Testis (tissue), 3 donors: Measurements from ENCODE around the gene NASP. TPM values are rescaled to one million over a fixed set of nuclear protein-coding genes. Genes with fewer than 3 reads are reported as not detected.
A peak's percentile ranks its signal among the peaks of the same experiment; 100 is the strongest.

ENCODE experiments used
- DNase-seq: peaks from one replicate; pipeline ENCODE4 v3.0.0-alpha.2; 2019
- H3K27ac ChIP-seq, 2 donors: fragments of 200-600 bp; sonication (generic); one replicate each; pipeline ENCODE4 v1.5.1; 2019
- H3K27me3 ChIP-seq: fragments of 200-600 bp; sonication (generic); one replicate; pipeline ENCODE4 v1.5.1; 2019
- H3K36me3 ChIP-seq: fragments of 200-600 bp; sonication (generic); one replicate; pipeline ENCODE4 v1.5.1; 2017; ENCODE audit warnings: low read depth; ENCODE audit errors: missing control alignments
- H3K4me1 ChIP-seq: fragments of 200-600 bp; sonication (generic); one replicate; pipeline ENCODE4 v1.5.1; 2019
- H3K4me3 ChIP-seq, 2 donors: fragments of 200-600 bp; sonication (generic); one replicate each; pipeline ENCODE4 v1.5.1; 2017 to 2019
- H3K9me3 ChIP-seq: fragments of 200-600 bp; sonication (generic); one replicate; pipeline ENCODE4 v1.5.1; 2017
- POLR2A ChIP-seq: fragments of 450-650 bp; IDR thresholded peaks from one replicate; pipeline ENCODE4 v1.6.1; 2017; ENCODE audit warnings: antibody characterized with exemption, mild to moderate bottlenecking, moderate library complexity
- WGBS, 2 donors: methylation state at CpG; one replicate each; pipeline ENCODE4 v1.1.5; 2018; 5-methylcytosine and 5-hydroxymethylcytosine counted together
- intact Hi-C: fragments of 100-400 bp; cut with DNase I; formaldehyde crosslinking; loops from one replicate; pipeline ENCODE4 v1.15.1; 2023; ENCODE audit warnings: low total_unique reads
- polyA plus RNA-seq: library from polyadenylated mRNA; stranded (reverse); fragments of 350-450 nt; fragmentation: Illumina TruSeq; extraction: RNeasy Lipid Tissue Mini Kit (QIAGEN cat#74804); gene quantifications from one replicate; pipeline ENCODE4 v1.2.3, GENCODE V29; 2014; ENCODE audit warnings: low read depth, low replicate concordance; ENCODE audit not compliant: insufficient read depth
- total RNA-seq, 2 donors: library from RNA; depleted of rRNA; stranded (reverse); fragments of >200 nt; gene quantifications; one replicate each; pipeline ENCODE4 v1.2.3, GENCODE V29; 2016
- TF ChIP-seq, protein P1 (sequence below), 3 experiments: fragments of 450-650 bp in 2 of 3; fragments of 200-600 bp in 1 of 3; sonication (generic) in 1 of 3; IDR thresholded peaks; one replicate each; pipeline ENCODE4 v1.5.1; 2016 to 2019; ENCODE audit warnings: antibody characterized with exemption in 3 of 3, mild to moderate bottlenecking in 2 of 3, moderate library complexity in 1 of 3

NASP gene
- total and polyA plus RNA-seq, 3 donors from 2014 or later: 184 to 206 (median 194) TPM

DNA sequence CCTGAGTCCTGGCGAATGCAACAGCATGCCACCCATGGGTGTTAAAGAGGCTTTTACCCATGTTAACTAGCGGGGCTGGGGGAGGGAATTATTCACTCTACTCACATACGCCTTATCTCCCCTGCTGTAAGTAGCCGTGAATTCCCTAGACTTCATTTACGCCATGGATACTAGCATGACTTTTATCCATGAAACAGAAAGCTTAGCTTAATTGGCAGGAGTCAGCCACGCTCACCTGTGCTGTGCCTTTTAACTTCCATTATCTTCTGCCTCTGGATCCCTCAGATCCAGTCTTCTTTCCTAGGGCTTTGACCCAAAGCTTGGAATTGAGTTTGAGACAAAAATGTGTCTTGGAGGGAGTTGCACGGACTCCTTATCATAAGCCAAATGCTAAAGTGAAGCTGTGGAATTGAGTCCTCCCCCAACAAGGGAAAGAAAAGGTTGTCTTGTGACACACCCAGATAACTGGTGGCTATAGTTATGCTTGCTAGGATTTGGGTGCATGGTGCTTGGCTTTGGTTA lies 9.7 kb upstream of the NASP start:
- intact Hi-C loops: no loop called here
- TF ChIP-seq POLR2A: no peak
- TF ChIP-seq, protein P1, sequence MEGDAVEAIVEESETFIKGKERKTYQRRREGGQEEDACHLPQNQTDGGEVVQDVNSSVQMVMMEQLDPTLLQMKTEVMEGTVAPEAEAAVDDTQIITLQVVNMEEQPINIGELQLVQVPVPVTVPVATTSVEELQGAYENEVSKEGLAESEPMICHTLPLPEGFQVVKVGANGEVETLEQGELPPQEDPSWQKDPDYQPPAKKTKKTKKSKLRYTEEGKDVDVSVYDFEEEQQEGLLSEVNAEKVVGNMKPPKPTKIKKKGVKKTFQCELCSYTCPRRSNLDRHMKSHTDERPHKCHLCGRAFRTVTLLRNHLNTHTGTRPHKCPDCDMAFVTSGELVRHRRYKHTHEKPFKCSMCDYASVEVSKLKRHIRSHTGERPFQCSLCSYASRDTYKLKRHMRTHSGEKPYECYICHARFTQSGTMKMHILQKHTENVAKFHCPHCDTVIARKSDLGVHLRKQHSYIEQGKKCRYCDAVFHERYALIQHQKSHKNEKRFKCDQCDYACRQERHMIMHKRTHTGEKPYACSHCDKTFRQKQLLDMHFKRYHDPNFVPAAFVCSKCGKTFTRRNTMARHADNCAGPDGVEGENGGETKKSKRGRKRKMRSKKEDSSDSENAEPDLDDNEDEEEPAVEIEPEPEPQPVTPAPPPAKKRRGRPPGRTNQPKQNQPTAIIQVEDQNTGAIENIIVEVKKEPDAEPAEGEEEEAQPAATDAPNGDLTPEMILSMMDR (IDR thresholded peaks at IDR 0.05): no peak

DNA sequence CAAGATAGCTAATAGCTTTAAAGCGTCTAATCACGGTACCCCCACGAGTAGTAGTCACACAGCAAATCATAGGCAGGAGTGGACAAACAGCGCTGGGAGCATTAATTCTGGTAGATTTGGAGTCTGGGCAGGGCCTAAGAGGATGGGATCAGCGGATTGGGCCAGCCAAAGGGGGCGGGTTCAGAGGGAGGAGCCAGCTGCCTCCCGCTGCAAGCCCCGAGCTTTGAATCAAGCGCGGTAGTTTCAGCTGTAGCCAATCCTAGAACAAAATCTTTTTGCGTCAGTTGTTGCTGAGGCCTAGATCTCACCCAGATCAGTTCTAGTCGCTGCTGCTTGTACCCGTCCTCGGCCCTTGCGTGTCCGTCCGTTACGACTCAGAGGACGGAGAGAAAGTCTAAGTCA lies 576 bp upstream of the NASP start:
- H3K27me3 ChIP-seq: no peaks in the 10 kb centered on the region
- peak; percentile 97 for DNase-seq
- intact Hi-C loops: no loop called here
- peak overlapping the region; percentile 89 to 97 for H3K27ac ChIP-seq
- H3K9me3 ChIP-seq: no peaks in the 10 kb centered on the region
- H3K4me1 ChIP-seq: peaks cover 17% of the 10 kb centered on the region
- 0 to 1% methylated on average over 14 to 19 of the region's 19 CpGs for WGBS, 2 donors
- H3K4me3 ChIP-seq: peak overlapping the region; percentile 82 to 97
- H3K36me3 ChIP-seq: no peaks in the 10 kb centered on the region
- no peak for TF ChIP-seq POLR2A
- TF ChIP-seq, protein P1 (IDR thresholded peaks at IDR 0.05): no peak

More for the DNA sequence above, 9.7 kb upstream of the NASP start:
- no peak for DNase-seq
- no peaks in the 10 kb centered on the region for H3K9me3 ChIP-seq
- 77 to 87% methylated on average over 7 of the region's 7 CpGs for WGBS, 2 donors
- H3K4me3 ChIP-seq: no peak overlapping the region
- H3K27me3 ChIP-seq: no peaks in the 10 kb centered on the region
- H3K36me3 ChIP-seq: no peaks in the 10 kb centered on the region
- no peak overlapping the region for H3K27ac ChIP-seq
- no peaks in the 10 kb centered on the region for H3K4me1 ChIP-seq

DNA sequence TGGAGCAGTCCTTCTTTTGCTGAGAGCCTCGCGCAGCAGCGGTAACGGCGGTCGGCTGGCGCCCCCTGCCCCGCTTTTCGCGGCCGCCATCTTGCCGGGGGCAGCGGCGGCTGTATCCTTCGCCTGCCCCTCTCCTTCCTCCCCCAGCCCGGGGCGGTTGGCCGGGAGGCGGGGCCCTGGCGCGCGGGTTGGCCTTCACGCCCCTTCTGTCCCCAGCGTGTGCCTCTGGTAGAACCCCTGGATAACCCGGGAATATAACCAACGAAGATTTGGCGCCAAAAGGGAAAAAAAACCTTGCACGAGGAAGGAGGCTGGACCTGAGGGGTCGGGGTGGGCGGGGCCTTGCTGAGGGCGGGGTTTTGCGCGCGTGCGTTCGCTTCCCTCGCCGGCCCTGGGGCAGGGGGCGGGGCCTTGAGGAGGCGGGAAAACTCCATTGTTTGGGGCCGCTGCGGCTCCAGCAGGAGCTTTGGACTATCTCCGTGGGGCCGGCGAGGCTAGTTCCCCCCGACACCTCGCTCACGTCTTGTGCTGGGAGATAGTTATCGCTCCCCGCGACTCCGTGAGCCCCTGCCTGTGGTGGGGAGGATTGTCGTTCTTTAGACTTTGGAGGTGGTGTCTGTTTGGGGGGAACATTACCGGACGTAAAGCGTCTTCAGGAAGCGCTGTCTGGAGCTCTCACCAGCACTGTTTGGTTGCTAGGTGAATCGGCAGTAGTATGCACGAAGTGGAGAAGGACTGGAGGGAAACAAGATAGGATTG lies 689 bp downstream of the NASP start:
- DNase-seq: peak; percentile 91
- Histone ChIP-seq H3K4me1 (peaks cover 17% of the 10 kb centered on the region), H3K36me3 (no peaks in the 10 kb centered on the region), H3K27ac (peak overlapping the region; percentile 89 to 97), H3K4me3 (peak overlapping the region; percentile 82 to 97), H3K9me3 (no peaks in the 10 kb centered on the region), H3K27me3 (no peaks in the 10 kb centered on the region)
- intact Hi-C loops: no loop called here
- TF ChIP-seq POLR2A: no peak
- TF ChIP-seq, protein P1 (IDR thresholded peaks at IDR 0.05): no peak
- 0 to 1% methylated on average over 6 to 57 of the region's 59 CpGs for WGBS, 2 donors

DNA sequence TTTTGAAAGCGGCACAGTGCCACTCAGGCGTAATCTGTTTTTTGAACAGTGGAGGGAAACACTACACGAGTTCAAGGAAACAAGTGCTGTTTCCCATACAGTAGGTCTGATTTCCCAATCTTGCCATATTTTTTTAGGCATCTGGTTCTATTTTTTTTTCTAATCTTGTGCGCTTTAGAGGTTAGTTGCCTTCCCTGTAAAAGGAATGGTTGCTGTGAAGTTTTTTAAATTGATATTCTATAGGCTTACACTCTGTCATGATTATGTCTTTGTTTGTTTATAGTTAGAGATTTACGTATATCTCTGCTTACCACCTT lies 1.2 kb downstream of the NASP start:
- Histone ChIP-seq H3K27ac (peak overlapping the region in 1 of 2 donors; percentile 89), H3K27me3 (no peaks in the 10 kb centered on the region), H3K4me3 (peak overlapping the region; percentile 82 to 97), H3K4me1 (peaks cover 17% of the 10 kb centered on the region), H3K36me3 (no peaks in the 10 kb centered on the region), H3K9me3 (no peaks in the 10 kb centered on the region)
- TF ChIP-seq, protein P1 (IDR thresholded peaks at IDR 0.05): no peak
- TF ChIP-seq POLR2A: no peak
- intact Hi-C loops: no loop called here
- 1 to 2% methylated on average over 5 of the region's 5 CpGs for WGBS, 2 donors
- DNase-seq: no peak
